H1 (cell line): ENCODE results near the gene DOCK1. TPM values are rescaled to one million over a fixed set of nuclear protein-coding genes. Genes with fewer than 3 reads are reported as not detected.

Experiments used
- CTCF ChIA-PET: fragments of 300-600 bp; sonication (Branson Sonifier 250); formaldehyde crosslinking; loops from one replicate; lab custom pipeline; 2021; ENCODE audit not compliant: partially characterized antibody; lab: Charles Lee
- POLR2A ChIA-PET: fragments of 300-600 bp; sonication (Branson Sonifier 250); formaldehyde crosslinking; loops from one replicate; lab custom pipeline; 2021; ENCODE audit warnings: inconsistent platforms; ENCODE audit not compliant: partially characterized antibody; lab: Charles Lee
- DNase-seq, 2 experiments: peaks; one replicate each; pipeline versions ENCODE4 v3.0.0 to v3.0.0-alpha.2; 2010 to 2022; ENCODE audit warnings: low spot score in 2 of 2, low read depth in 1 of 2, mixed read lengths in 1 of 2
- FAIRE-seq: peaks from 2 replicates; lab custom pipeline; 2011; peaks lifted over from hg19 to GRCh38; lab: Jason Lieb, UNC
- H2AFZ ChIP-seq: 2 replicates; pipeline ENCODE4 v1.8.1; 2012; ENCODE audit warnings: low read length, inconsistent platforms
- H2AK5ac ChIP-seq: 2 replicates; pipeline ENCODE4 v1.6.1; 2013; ENCODE audit warnings: low read depth, low read length
- H2BK120ac ChIP-seq: replicated peaks from 2 replicates; pipeline ENCODE3; 2013; ENCODE audit warnings: low read depth, low read length, inconsistent platforms
- H2BK12ac ChIP-seq: 2 replicates; pipeline ENCODE4 v1.6.1; 2013; ENCODE audit warnings: low read depth, low read length
- H2BK15ac ChIP-seq: 2 replicates; pipeline ENCODE4 v1.6.1; 2013; ENCODE audit warnings: low read length
- H2BK20ac ChIP-seq: 2 replicates; pipeline ENCODE4 v1.6.1; 2013; ENCODE audit warnings: low read length
- H2BK5ac ChIP-seq: 2 replicates; pipeline ENCODE4 v1.6.1; 2013; ENCODE audit warnings: low read depth, low read length
- H3K14ac ChIP-seq: 2 replicates; pipeline ENCODE4 v1.6.1; 2013; ENCODE audit warnings: inconsistent platforms; ENCODE audit not compliant: insufficient read length
- H3K18ac ChIP-seq: 2 replicates; pipeline ENCODE4 v1.6.1; 2013; ENCODE audit warnings: low read length; ENCODE audit errors: extremely low read depth
- H3K23ac ChIP-seq: 2 replicates; pipeline ENCODE4 v1.6.1; 2013; ENCODE audit warnings: inconsistent platforms; ENCODE audit not compliant: insufficient read length
- H3K23me2 ChIP-seq: 2 replicates; pipeline ENCODE4 v1.6.1; 2013; ENCODE audit warnings: low read depth, low read length
- H3K27ac ChIP-seq: 2 replicates; pipeline ENCODE4 v1.6.1; 2011; ENCODE audit warnings: low read depth, low read length, inconsistent platforms
- H3K27me3 ChIP-seq, 4 experiments: replicated peaks in 1 of 4; 1 replicate in 1 of 4; 2 replicates in 3 of 4; pipeline versions ENCODE4 v1.6.1 to v1.8.1; 2011 to 2013; ENCODE audit warnings: low read length in 3 of 4, mild to moderate bottlenecking in 3 of 4, inconsistent platforms in 2 of 4, mixed read lengths in 2 of 4, moderate library complexity in 1 of 4; ENCODE audit not compliant: control insufficient read depth in 3 of 4, insufficient read depth in 3 of 4; ENCODE audit errors: extremely low read depth in 1 of 4
- H3K36me3 ChIP-seq, 4 experiments: 2 replicates each; pipeline versions ENCODE4 v1.6.1 to v1.8.1; 2011 to 2013; ENCODE audit warnings: mild to moderate bottlenecking in 4 of 4, low read length in 3 of 4, moderate library complexity in 2 of 4, control low read depth in 1 of 4, inconsistent platforms in 1 of 4; ENCODE audit not compliant: insufficient read depth in 4 of 4, control insufficient read depth in 2 of 4
- H3K4ac ChIP-seq: replicated peaks from 2 replicates; pipeline ENCODE3; 2013; ENCODE audit warnings: low read length, low read depth, mixed read lengths, inconsistent platforms; ENCODE audit not compliant: insufficient read length
- H3K4me1 ChIP-seq, 4 experiments: replicated peaks in 1 of 4; 1 replicate in 1 of 4; 2 replicates in 3 of 4; pipeline versions ENCODE4 v1.6.1 to v1.8.1; 2011 to 2013; ENCODE audit warnings: low read length in 3 of 4, inconsistent platforms in 2 of 4, mixed read lengths in 1 of 4; ENCODE audit not compliant: insufficient read depth in 4 of 4, control insufficient read depth in 3 of 4
- H3K4me2 ChIP-seq, 2 experiments: 2 replicates each; pipeline versions ENCODE4 v1.6.1 to v1.8.1; 2011 to 2013; ENCODE audit warnings: low read depth in 2 of 2, low read length in 2 of 2, control low read depth in 1 of 2, inconsistent platforms in 1 of 2, mild to moderate bottlenecking in 1 of 2; ENCODE audit not compliant: insufficient read depth in 1 of 2
- H3K4me3 ChIP-seq, 4 experiments: fragments of 200-600, 300-600 bp in 1 of 4; sonication (generic), shearing (Covaris generic), sonication (Bioruptor Twin) in 1 of 4; 2 replicates each; pipeline versions ENCODE4 v1.5.1 to v1.8.1; 2011 to 2016; ENCODE audit warnings: low read length in 4 of 4, low read depth in 3 of 4, control low read depth in 2 of 4, inconsistent platforms in 2 of 4, mild to moderate bottlenecking in 2 of 4, mixed read lengths in 1 of 4, moderate library complexity in 1 of 4; ENCODE audit not compliant: insufficient read depth in 2 of 4; ENCODE audit errors: extremely low read depth in 1 of 4
- H3K56ac ChIP-seq: replicated peaks from 2 replicates; pipeline ENCODE3; 2013; ENCODE audit warnings: low read depth, mild to moderate bottlenecking, mixed read lengths, low read length, inconsistent platforms; ENCODE audit not compliant: insufficient read length
- H3K79me1 ChIP-seq: 2 replicates; pipeline ENCODE4 v1.6.1; 2013; ENCODE audit warnings: low read depth, low read length, control low read depth
- H3K79me2 ChIP-seq, 2 experiments: 2 replicates each; pipeline versions ENCODE4 v1.6.1 to v1.8.1; 2012 to 2013; ENCODE audit warnings: low read length in 2 of 2, mild to moderate bottlenecking in 2 of 2, inconsistent platforms in 1 of 2; ENCODE audit not compliant: insufficient read depth in 2 of 2, control insufficient read depth in 1 of 2
- H3K9ac ChIP-seq, 4 experiments: replicated peaks in 1 of 4; 1 replicate in 1 of 4; 2 replicates in 3 of 4; pipeline versions ENCODE4 v1.6.1 to v1.8.1; 2011 to 2013; ENCODE audit warnings: low read depth in 3 of 4, low read length in 3 of 4, control low read depth in 2 of 4, mild to moderate bottlenecking in 2 of 4, moderate library complexity in 2 of 4, inconsistent platforms in 1 of 4; ENCODE audit errors: extremely low read depth in 1 of 4
- H3K9me3 ChIP-seq, 2 experiments: 2 replicates each; pipeline versions ENCODE4 v1.6.1 to v1.8.1; 2012 to 2013; ENCODE audit warnings: mild to moderate bottlenecking in 2 of 2, moderate library complexity in 2 of 2, control low read depth in 1 of 2, inconsistent platforms in 1 of 2, low read depth in 1 of 2, low read length in 1 of 2, mixed read lengths in 1 of 2; ENCODE audit not compliant: insufficient read depth in 2 of 2
- H4K20me1 ChIP-seq, 2 experiments: replicated peaks in 1 of 2; 2 replicates each; pipeline versions ENCODE3 to v1.8.1; 2011 to 2013; ENCODE audit warnings: inconsistent platforms in 2 of 2, low read length in 2 of 2, mild to moderate bottlenecking in 1 of 2; ENCODE audit not compliant: insufficient read depth in 2 of 2, control insufficient read depth in 1 of 2
- H4K5ac ChIP-seq: 2 replicates; pipeline ENCODE4 v1.6.1; 2013; ENCODE audit warnings: low read length, low read depth, mixed read lengths, inconsistent platforms; ENCODE audit not compliant: insufficient read length
- H4K8ac ChIP-seq: 2 replicates; pipeline ENCODE4 v1.8.0; 2013; ENCODE audit warnings: mild to moderate bottlenecking, moderate library complexity, low read length, inconsistent platforms; ENCODE audit not compliant: insufficient read depth; ENCODE audit errors: extremely low read depth
- H4K91ac ChIP-seq: replicated peaks from 2 replicates; pipeline ENCODE3; 2013; ENCODE audit warnings: low read length, mixed read lengths, inconsistent platforms; ENCODE audit not compliant: insufficient read length
- ASH2L ChIP-seq: fragments of 200-600, 300-600 bp; sonication (generic); IDR thresholded peaks from one replicate; pipeline ENCODE4 v1.7.1; 2017; ENCODE audit warnings: low read length
- ATF3 ChIP-seq: IDR thresholded peaks from 2 replicates; pipeline ENCODE4 v1.6.1; 2011; ENCODE audit warnings: low read depth, mild to moderate bottlenecking, low read length; ENCODE audit not compliant: insufficient read depth
- BRCA1 ChIP-seq: IDR thresholded peaks from 2 replicates; pipeline ENCODE4 v1.6.1; 2012; ENCODE audit warnings: low read depth, low read length, improper control_type of control experiment
- CHD2 ChIP-seq: IDR thresholded peaks from 2 replicates; pipeline ENCODE4 v1.6.1; 2012; ENCODE audit warnings: low read length, improper control_type of control experiment
- FOSL1 ChIP-seq: IDR thresholded peaks from 2 replicates; pipeline ENCODE4 v1.6.1; 2011; ENCODE audit warnings: mild to moderate bottlenecking, low read depth, low read length, moderate library complexity; ENCODE audit not compliant: insufficient read depth
- GABPA ChIP-seq: IDR thresholded peaks from 2 replicates; pipeline ENCODE4 v1.6.1; 2011; ENCODE audit warnings: mild to moderate bottlenecking, low read length, moderate library complexity, borderline replicate concordance; ENCODE audit not compliant: insufficient read depth
- NANOG ChIP-seq: IDR thresholded peaks from 2 replicates; pipeline ENCODE4 v1.6.1; 2011; ENCODE audit warnings: low read length, low read depth, mild to moderate bottlenecking, inconsistent platforms; ENCODE audit not compliant: insufficient read depth, poor library complexity, severe bottlenecking
- POLR2A ChIP-seq, 2 experiments: IDR thresholded peaks; 1 replicate in 1 of 2; 2 replicates in 1 of 2; pipeline ENCODE4 v1.6.1; 2011; ENCODE audit warnings: low read depth in 2 of 2, low read length in 2 of 2, mild to moderate bottlenecking in 2 of 2; ENCODE audit errors: control extremely low read depth in 1 of 2
- POLR2AphosphoS5 ChIP-seq: IDR thresholded peaks from 2 replicates; pipeline ENCODE4 v1.6.1; 2011; ENCODE audit warnings: low read depth, low read length
- RFX5 ChIP-seq: IDR thresholded peaks from 2 replicates; pipeline ENCODE4 v1.6.1; 2011; ENCODE audit warnings: low read depth, low read length, improper control_type of control experiment, borderline replicate concordance
- RNF2 ChIP-seq: fragments of 200-900, 300-1000 bp; sonication (generic); IDR thresholded peaks from 2 replicates; pipeline ENCODE4 v1.7.1; 2016; ENCODE audit warnings: borderline replicate concordance, low read depth, mild to moderate bottlenecking, antibody characterized with exemption, low read length; ENCODE audit not compliant: poor library complexity, severe bottlenecking; ENCODE audit errors: missing control alignments
- SIN3A ChIP-seq, 2 experiments: IDR thresholded peaks in 1 of 2; conservative IDR thresholded peaks in 1 of 2; 2 replicates each; pipeline ENCODE4 v1.6.1; 2011 to 2012; ENCODE audit warnings: low read length in 2 of 2, improper control_type of control experiment in 1 of 2, low read depth in 1 of 2, mild to moderate bottlenecking in 1 of 2
- SIX5 ChIP-seq: IDR thresholded peaks from 2 replicates; pipeline ENCODE4 v1.6.1; 2011; ENCODE audit warnings: mild to moderate bottlenecking, low read depth, low read length
- SP4 ChIP-seq: IDR thresholded peaks from 2 replicates; pipeline ENCODE4 v1.6.1; 2012; ENCODE audit warnings: low read length, inconsistent platforms
- TAF1 ChIP-seq: IDR thresholded peaks from 2 replicates; pipeline ENCODE4 v1.6.1; 2011; ENCODE audit warnings: mild to moderate bottlenecking, low read depth, low read length
- whole genome bisulfite sequencing, 2 experiments: shearing (Covaris generic) in 1 of 2; methylation state at CpG; one replicate each; pipeline versions ENCODE4 v1.1.6 to v1.1.7; 2013 to 2015; ENCODE audit warnings: low lambda C conversion rate in 2 of 2, mixed read lengths in 2 of 2, inconsistent platforms in 1 of 2, low coverage in 1 of 2, missing lambda C conversion rate in 1 of 2; ENCODE audit not compliant: insufficient replicate concordance in 2 of 2, insufficient coverage in 1 of 2, insufficient read length in 1 of 2; ENCODE audit errors: extremely low coverage in 1 of 2, missing lambda C conversion rate in 1 of 2; 5-methylcytosine and 5-hydroxymethylcytosine counted together
- polyA plus RNA-seq, 7 experiments: library from polyadenylated mRNA; depleted of rRNA in 3 of 7; stranded (reverse) in 5 of 7; unstranded in 2 of 7; fragments of >200 nt in 5 of 7; fragments of 200-250 nt in 2 of 7; gene quantifications; 1 replicate in 5 of 7; 2 replicates in 1 of 7; 4 replicates in 1 of 7; pipeline versions ENCODE4 v1.2.1 to v1.2.3, GENCODE V29; 2011 to 2013; ENCODE audit warnings: missing spikeins in 2 of 7, mixed read lengths in 2 of 7
- total RNA-seq: library from RNA; stranded (reverse); fragmentation: NEBNext Ultra II Directional; extraction: Animal tissue kit (Norgen Biotek cat#: 25700); gene quantifications from 2 replicates; pipeline ENCODE4 v1.2.1, GENCODE V29; 2021

DOCK1 gene
- total and polyA plus RNA-seq, 2 of the 8 experiments (the other 6 are each of a cell fraction or from before 2014, with no cell fraction given): 11.6 to 53.0 TPM

GRCh38 chr10:127043301-127043700, 138.1 kb downstream of the DOCK1 start:
- Histone ChIP-seq H3K79me1 (no peaks in the 10 kb centered on the region; the same call in 1 of the 2 replicates), H4K20me1 (no peaks in the 10 kb centered on the region), H4K8ac (no peak overlapping the region), H2BK15ac (no peak overlapping the region), H3K4me1 (no peaks in the 10 kb centered on the region), H2BK20ac (no peak overlapping the region), H3K27ac (no peak overlapping the region), H3K23me2 (no peaks in the 10 kb centered on the region), H3K4me3 (no peak overlapping the region), H3K27me3 (no peaks in the 10 kb centered on the region), H2BK12ac (no peak overlapping the region), H2AK5ac (no peak overlapping the region), H3K18ac (no peak overlapping the region), H2AFZ (no peak overlapping the region), H3K14ac (no peak overlapping the region), H3K79me2 (no peaks in the 10 kb centered on the region), H3K9me3 (no peaks in the 10 kb centered on the region), H2BK5ac (no peak overlapping the region), H3K56ac (no peak overlapping the region), H3K23ac (no peak overlapping the region), H3K36me3 (peaks cover 0 to 25% (median 20%) of the 10 kb centered on the region in 4 experiments; a peak in 6 of 8 replicates), H4K5ac (no peak overlapping the region), H2BK120ac (no peak overlapping the region), H4K91ac (no peak overlapping the region), H3K4ac (no peak overlapping the region), H3K9ac (no peak overlapping the region), H3K4me2 (no peak overlapping the region)
- DNase-seq: no peak
- CTCF ChIA-PET: no interaction called here
- no peak for FAIRE-seq
- WGBS, 2 experiments: 96% methylated on average over 9 of the region's 9 CpGs; no CpG with 5 or more reads in 1 of the 2 experiments
- POLR2A ChIA-PET: no interaction called here
- no peak for TF ChIP-seq NANOG
- no peak for TF ChIP-seq ASH2L
- TF ChIP-seq RNF2: no peak
- no peak for TF ChIP-seq SP4
- TF ChIP-seq ATF3: no peak
- no peak for TF ChIP-seq POLR2AphosphoS5
- no peak for TF ChIP-seq POLR2A (IDR thresholded peaks at IDR 0.05; ENCODE audit: control extremely low read depth in 1 of 2, low read depth in 2 of 2, low read length in 2 of 2)
- TF ChIP-seq SIX5: no peak
- TF ChIP-seq SIN3A (conservative IDR thresholded peaks at IDR 0.05 in 1 of 2, IDR thresholded peaks at IDR 0.05 in 1 of 2; ENCODE audit: low read depth in 1 of 2, low read length in 2 of 2): no peak
- TF ChIP-seq CHD2: no peak
- TF ChIP-seq TAF1: no peak
- TF ChIP-seq RFX5: no peak
- TF ChIP-seq FOSL1: no peak
- TF ChIP-seq GABPA: no peak
- TF ChIP-seq BRCA1: no peak
